Cardiac septum (tissue), 1 donor: ENCODE data around the gene CSTA. TPM values are rescaled to one million over a fixed set of nuclear protein-coding genes. Genes with fewer than 3 reads are reported as not detected.

Experiments used
- DNase-seq: peaks from one replicate; pipeline ENCODE4 v3.0.0-alpha.2; 2020; ENCODE audit warnings: low spot score
- intact Hi-C: fragments of 100-400 bp; cut with DNase I; formaldehyde crosslinking; loops from one replicate; pipeline ENCODE4 v1.14.0; 2022
- total RNA-seq: library from RNA; stranded (reverse); fragmentation: NEBNext Ultra II Directional; extraction: Animal tissue kit (Norgen Biotek cat#: 25700); gene quantifications from one replicate; pipeline ENCODE4 v1.2.1, GENCODE V29; 2021
- donor health status: DM: no; HTN: no; CAD: no.

CSTA gene
- total RNA-seq, 1 donor from 2014 or later: 2.0 TPM

DNA sequence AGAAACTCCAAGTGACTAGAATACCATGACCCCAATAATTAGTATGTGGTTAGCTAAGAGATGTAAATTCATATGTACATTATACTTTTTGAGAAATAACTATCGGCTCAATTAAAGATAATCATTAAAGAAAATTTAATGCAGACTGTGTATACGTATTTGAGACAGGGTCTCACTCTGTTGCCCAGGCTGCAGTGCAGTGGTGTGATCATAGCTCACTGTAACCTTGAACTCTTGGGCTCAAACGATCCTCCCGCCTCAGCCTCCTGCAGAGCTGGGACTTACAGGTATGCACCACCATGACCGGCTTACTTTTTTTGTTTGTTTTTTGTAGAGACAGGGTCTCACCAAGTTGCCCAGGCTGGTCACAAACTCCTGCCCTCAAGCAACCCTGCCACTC is 8.7 kb upstream of the CSTA start:
- DNase-seq: no peak
- intact Hi-C loops: no loop called here

DNA sequence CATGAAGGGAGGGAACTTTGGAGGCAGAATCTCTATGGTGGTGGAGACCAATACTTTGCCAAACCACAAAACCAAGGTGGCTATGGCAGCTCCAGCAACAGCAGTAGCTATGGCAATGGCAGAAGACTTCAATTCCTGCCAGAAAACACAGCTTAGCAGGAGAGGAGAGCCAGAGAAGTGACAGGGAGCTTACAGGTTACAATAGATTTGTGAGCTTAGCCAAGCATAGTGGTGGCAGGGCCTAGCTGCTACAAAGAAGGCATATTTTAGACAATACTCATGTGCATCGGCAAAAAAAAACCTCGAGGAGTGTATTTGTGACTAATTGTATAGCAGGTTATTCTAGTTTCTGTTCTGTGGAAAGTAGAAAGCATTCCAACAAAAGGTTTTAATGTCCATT is 6.4 kb upstream of the CSTA start:
- intact Hi-C loops: no loop called here
- no peak for DNase-seq

DNA sequence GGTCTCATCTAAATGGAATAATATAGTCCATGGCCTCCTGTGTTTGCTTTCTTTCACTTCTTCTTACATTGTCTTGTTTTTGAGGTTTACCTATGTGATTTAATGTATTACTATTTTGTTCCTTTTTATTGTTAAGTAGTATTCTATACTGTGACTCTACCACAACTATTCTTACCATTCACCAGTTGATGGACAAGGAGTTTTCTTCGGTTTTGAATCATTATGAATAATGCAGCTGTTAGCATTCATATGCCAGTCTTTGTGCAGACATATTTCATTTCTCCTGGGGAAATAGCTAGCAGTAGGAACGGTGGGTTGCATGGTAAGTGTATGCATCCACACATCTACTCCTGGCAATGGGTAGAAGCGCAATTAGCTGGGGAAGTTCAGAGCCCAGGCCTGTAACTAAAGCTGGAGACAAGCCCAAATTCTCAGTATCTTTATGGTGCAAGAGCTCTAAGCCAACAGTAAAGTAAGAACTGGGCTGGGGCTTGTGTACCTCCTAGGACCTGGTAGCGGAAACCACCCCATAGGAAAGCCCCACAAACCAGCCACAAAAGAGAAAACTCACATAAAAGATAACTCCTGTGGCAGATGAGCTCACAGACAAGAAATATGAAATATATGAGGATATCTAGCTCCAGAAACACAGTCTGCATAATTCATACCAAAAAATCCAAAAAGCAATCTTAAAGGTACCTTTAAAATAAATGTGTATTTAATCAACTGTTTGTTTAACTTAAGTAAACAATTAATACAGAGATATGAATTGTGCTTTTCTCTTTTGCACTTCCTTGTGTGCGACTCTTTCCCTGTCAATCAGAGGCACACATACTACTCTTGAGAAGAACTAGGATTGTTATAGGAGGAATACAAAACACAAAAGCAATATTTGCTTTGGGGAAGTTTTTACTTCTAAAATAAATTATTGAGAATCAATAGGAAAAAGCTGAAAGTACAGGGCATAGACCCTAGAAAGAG is 2.7 kb upstream of the CSTA start:
- DNase-seq: no peak
- intact Hi-C loops: no loop called here

DNA sequence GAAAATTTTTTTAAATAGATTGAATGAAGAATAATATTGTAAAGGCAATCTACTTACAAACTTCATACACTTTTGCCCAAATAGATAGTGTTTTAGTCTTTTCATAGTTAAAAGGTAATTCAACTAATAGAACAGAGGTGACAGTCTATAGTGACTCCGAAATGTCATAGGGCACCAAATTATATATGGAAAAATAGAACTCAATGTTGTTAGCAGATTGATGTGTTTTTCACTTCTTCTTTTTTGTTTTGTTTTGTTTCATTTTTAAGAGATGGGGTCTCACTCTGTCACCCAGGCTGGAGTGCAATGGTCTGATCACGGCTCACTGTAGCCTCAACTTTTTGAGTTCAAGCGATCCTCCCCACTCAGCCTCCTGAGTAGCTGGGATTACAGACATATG is 721 bp downstream of the CSTA start:
- no peak for DNase-seq

DNA sequence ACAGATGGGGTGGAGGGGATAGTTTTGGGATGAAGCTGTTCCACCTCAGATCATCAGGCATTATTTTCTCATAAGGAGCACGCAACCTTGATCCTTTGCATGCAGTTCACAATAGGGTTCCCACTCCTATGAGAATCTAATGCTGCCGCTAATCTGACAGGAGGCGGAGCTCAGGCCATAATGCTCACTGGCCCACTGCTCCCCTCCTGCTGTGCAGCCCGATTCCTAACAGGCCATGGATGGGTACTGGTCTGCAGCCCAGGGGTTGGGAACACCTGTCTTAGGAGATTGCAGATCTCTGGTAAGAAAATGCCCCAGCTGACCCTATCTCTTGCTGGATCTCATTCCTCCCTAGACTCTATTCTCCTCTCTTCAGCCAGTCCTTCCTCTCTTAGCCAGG is 6.8 kb downstream of the CSTA start:
- no peak for DNase-seq
- intact Hi-C loops: no loop called here

More for the DNA sequence above, 721 bp downstream of the CSTA start:
- intact Hi-C loops: no loop called here

DNA sequence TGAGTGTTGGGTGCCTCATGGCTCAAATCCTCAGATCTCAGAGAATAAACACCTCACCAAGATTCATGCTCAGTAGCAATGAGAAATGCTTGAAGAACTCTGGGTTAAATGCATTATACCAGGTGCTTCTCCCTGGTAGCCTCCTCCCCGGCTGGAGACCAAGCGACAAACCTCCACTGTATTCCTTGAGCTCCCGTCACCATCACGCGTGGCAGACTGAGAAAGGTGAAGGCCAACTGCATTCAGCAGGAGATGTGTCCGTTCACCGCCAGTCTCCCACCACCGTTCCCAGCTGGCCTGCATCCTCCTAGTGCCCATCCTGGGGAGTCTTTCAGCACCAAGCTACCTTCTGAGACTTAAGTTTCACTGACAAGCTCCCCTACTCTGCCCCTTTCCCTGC is 7.5 kb downstream of the CSTA start:
- DNase-seq: no peak
- intact Hi-C loops: no loop called here

DNA sequence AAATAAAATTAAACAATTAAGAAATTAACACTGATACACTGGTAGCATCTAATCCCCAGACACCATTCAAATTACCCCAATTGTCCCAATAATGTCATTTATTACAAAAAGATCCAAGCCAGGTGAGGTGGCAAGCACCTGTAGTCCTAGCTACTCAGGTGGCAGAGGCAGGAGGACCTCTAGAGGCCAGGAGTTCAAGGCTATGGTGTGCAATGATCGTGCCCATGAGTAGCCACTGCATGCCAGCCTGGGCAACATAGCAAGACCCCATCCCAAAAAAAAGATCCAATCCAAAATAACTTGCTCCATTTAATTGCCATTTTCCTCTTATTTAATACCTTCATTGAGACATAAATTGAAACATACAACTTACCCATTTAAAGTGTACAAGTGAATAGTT is 17.8 kb downstream of the CSTA start:
- intact Hi-C loops: no loop called here
- DNase-seq: no peak

DNA sequence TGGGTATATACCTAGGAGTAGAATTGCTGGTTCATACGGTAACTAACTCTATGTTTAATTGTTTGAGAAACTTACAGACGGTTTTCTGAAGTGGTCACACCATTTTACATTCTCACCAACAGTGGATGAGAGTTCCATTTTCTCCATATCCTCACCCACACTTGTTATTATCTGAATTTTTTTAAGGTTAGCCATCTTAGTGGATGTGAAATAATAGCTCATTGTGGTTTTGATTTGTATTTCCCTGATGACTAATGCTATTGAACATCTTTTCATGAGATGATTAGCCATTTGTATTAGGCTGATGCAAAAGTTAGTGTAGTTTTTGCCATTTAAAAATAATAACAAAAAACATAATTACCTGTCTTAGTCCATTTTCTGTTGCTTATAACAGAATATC is 18.6 kb downstream of the CSTA start:
- DNase-seq: no peak
- intact Hi-C loops: no loop called here

DNA sequence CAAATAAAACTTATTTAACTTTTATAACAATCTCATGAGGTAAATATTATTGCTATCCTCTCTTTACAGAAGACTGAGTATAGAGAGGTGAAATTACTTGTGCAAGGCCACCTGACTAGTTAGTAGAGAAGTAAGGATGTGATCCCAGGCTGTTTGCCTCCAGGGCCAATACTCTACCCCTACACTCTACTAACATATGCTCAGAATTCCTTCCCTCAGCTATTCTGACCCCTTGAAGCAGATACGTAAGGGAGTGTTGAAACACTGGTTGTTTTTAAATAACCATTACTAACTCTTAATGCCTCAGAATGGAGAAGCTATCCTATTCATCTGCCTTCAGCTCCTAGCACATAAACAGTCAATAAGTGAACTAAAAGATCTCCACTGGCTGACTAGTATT is 24.1 kb downstream of the CSTA start:
- intact Hi-C loops: no loop called here
- DNase-seq: no peak

DNA sequence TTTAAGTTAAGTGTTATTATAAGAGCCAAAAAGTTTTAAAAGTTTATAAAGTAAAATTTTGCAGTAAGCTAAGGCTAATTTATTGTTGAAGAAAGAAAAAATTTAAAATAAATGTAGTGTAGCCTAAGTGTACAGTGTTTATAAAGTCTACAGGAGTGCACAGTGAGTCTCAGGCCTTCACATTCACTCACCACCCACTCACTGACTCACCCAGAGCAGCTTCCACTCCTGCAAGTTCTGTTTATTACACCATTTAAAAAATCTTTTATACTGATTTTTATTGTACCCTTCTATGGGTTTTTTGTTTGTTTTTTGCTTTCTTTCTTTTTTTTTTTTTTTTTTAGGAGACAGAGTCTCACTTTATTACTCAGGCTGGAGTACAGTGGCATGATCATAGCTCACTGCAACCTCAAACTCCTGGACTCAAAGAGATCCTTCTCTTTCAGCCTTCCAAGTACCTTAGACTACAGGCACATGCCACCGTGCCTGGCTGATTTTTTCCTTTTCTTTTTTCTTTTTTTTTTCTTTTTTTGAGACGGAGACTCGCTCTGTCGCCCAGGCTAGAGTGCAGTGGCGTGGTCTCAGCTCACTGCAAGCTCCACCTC is 25.9 kb downstream of the CSTA start:
- DNase-seq: no peak
- intact Hi-C loops: no loop called here

DNA sequence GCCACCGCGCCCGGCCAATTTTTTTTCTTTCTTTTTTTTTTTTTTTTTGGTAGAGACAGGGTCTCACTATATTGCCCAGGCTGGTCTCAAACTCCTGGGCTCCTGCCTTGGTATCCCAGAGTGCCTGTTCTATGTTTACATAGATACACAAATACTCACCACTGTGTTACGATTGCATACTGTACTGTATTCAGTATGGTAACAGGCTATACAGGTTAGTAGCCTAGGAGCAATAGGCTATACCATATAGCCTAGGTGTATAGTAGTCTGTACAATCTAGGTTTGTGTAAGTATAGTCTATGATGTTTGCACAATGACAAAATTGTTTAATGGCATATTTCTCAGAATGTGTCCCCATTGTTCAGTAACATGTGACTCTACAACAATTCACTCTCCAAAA is 26.6 kb downstream of the CSTA start:
- DNase-seq: no peak
- intact Hi-C loops: no loop called here

DNA sequence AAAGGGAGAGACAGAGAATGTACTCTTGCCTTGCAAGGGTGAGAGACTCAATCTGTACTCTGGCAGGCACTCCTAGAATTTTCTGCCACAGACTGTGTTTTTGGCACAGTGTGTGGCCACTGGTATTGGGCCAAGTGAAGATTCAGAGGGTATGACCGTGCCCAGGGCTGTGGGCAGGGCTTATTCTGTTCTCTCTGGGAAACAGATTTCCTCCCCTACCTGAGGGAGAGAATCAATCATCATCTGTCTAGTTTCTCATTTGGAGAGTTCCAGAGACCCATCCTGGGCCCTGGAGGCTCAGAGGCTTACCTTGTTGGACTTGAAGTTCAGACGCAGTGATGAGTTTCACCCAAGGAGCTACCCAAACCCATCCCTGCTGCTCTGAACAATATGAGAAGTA is 28.2 kb downstream of the CSTA start:
- DNase-seq: no peak
- intact Hi-C loops: no loop called here

DNA sequence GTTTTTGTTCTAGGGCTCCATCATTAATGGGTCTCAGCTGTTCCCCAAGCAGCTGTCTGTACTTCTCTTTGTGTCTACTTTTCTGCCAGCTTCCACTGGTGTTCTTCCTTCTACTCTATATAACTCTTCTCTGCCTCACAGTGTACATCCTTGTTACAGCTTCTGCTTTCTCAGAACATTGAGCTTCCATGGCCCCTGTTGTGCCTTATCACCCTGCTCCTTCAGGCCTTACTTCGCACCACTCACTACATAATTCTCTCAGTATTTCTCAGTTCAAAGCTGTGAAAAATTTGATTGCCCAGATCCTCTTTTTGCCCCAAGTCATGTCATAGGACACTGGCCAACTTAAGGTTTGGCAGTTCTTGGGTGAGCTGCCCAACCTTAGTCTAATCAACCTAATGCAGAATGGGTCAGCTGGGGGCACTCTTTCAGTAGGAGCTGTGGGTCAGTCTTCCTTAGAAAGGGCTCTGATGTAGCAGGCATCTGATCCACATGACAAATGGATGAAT is 28.9 kb downstream of the CSTA start:
- DNase-seq: no peak
- intact Hi-C loops: no loop called here

DNA sequence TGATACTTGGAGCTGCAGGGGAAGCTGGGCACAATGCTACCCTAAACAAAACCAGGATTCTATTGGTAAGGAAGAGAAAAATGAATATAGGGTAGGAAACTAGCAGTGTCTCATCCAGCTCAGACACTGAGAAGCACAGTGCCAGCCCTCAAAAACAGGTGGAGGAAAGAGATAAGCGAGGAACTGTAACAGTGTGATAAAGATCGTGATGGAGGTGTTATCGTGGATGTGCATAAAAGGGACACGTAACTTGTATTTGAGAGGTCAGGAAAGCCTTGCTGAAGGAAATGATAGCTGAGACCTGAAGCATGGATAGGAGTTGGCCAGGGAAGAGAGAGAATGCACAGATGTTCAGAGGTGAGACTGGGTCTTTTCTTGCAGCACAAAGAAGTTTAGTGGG is 30.6 kb downstream of the CSTA start:
- DNase-seq: no peak
- intact Hi-C loops: no loop called here

DNA sequence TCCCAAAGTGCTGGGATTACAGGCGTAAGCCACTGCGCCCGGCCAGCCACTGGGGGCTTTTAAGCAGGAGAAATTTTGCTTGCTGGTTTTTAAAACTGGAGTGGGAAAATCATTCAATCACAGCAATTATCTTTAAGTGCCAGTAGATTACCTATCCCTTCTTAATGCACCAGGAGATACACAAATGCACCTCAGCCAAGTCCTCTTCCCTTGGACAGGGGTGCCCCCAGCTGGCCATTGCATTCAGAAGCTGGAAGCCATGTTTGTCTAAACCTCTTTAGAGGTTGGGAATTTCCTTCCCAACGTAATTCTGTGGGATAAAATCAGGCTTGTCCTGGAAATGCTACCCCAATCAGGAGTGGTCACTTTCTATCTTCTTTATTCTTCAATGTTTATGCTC is 31.4 kb downstream of the CSTA start:
- intact Hi-C loops: no loop called here
- DNase-seq: no peak

DNA sequence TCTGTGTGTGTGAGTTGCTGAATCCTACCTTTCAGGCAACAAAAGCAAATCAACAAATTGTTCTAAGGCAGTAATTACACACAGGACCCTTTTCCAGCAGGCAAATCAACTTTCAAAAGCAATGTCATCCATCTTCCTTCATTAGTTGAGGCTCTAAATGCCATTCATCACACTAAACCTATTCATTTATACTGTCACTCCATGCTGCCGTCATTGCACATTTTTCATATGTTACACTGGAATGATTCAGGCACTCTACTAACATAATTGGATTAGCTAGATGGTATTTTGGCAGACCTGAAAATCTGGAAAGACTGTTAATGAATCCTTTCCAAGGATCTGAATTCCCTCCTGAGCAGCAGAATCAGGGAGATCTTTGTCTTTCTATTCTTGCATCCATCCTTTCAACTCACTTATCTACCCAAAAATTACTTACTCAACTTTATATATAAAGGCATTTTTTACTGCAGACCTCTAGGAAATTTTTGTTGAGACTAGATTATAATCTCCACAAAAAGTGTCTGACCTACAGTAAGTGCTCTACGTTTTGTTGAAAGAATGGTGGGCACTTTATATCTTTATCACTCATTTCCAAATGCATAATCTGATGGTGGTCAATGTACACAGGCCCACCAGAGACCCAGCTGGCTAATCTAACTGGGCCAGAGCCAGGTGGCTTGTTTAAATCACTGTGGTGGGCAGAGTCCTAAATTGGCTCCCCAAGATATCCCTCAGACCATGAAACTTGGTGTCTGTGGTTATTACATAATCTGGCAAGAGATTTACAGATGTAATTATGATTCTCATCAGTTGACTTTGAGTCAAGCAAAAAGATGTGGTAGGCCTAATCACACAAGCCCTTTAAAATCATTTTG is 33.0 kb downstream of the CSTA start:
- intact Hi-C loops: no loop called here
- DNase-seq: no peak

DNA sequence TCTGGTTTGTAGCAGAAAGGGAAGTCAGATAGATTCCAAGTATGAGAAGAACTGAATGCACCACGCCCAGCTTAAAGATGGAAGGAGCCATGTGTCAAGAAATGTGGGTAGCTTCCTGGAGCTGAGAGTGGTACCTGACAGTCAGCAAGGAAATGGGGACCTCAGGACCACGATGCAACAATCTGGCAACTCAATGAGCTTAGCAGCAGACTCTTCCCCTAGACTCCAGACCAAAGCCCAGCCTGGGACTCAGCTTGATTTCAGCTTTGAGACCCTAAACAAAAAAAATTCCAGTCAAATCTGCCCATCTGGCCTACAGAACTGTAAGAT is 33.6 kb downstream of the CSTA start:
- DNase-seq: no peak
- intact Hi-C loops: no loop called here

DNA sequence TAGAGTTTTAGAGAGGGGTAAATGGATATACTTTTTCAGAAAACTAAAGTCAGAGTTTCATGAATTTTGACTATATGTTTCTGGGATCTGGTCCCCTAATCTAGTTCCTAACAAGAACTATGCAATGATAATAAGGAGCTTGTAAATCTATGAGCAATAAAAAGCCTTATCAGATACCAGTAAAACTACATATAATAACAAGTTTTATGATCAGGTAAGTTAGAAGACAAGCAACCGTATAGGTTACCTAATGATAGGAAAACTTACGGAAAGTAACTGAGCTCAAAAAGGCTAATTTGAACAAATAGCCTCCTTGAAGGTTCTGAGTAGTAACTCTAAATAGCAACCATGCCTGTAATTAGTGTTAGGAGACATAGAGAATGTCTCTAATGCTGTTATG is 37.0 kb downstream of the CSTA start:
- DNase-seq: no peak
- intact Hi-C loops: no loop called here

DNA sequence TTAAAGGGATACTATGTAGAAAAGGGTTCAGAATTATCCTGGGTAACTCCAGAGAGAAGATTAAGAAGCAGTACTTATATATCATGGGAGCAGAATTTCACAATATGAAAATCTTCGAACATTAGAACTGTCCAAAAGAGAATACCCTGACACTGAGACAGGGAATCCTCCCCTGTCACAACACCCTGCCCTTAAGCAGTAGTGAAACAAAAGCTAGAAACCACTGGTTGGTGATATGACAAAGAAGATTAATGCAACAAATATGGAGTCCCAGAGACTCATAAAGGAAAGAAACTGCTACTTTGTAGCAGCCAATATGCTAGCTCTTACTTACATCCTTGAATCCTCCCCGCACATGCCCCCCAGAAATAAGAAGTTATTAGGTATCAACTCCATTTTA is 39.4 kb downstream of the CSTA start:
- DNase-seq: no peak
- intact Hi-C loops: no loop called here

DNA sequence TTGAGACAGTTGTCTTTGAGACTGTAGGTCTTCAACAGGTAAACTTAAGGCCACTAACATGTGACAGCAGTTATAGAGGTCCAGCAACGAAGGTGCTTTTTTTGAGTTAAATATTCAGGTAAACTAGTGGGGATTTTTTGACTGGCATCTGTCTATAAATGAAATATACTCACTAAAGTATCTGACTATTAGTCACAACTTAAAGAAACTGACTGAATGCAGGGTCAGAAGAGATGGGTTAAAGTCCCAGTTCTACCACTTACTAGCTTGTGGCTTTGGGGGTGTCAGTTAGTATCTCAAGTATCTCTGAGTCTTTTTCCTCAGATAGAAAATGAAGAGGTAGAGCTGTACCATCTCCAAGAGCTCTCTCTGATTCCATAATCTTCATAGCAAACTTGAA is 40.0 kb downstream of the CSTA start:
- no peak for DNase-seq
- intact Hi-C loops: no loop called here
